GM23338 (cell line): ENCODE results near the gene KIRREL3. TPM values are rescaled to one million over a fixed set of nuclear protein-coding genes. Genes with fewer than 3 reads are reported as not detected.

Source experiments
- ATAC-seq: fragments of 200-7000 bp; cut with Tn5 transposase; 3 replicates; pipeline ENCODE4 v1.9.1; 2020
- DNase-seq: peaks from one replicate; pipeline ENCODE4 v3.0.0-alpha.2; 2015; ENCODE audit warnings: low spot score
- H2AFZ ChIP-seq: fragments of 200-600 bp; sonication (generic); 2 replicates; pipeline ENCODE4 v1.8.0; 2016; ENCODE audit warnings: antibody characterized with exemption, mild to moderate bottlenecking, moderate library complexity
- H3F3A ChIP-seq: fragments of 200-600 bp; sonication (generic); replicated peaks from 2 replicates; pipeline ENCODE4 v1.8.0; 2017; ENCODE audit warnings: antibody characterized with exemption, mixed run types, low read depth
- H3K27ac ChIP-seq: fragments of 200-600 bp; sonication (generic); 2 replicates; pipeline ENCODE4 v1.6.1; 2016; ENCODE audit warnings: low read depth
- H3K27me3 ChIP-seq: fragments of 200-600 bp; sonication (generic); 2 replicates; pipeline ENCODE4 v1.8.0; 2016; ENCODE audit warnings: mild to moderate bottlenecking, mixed run types, moderate library complexity; ENCODE audit not compliant: insufficient read depth
- H3K36me3 ChIP-seq: fragments of 200-600 bp; sonication (generic); 2 replicates; pipeline ENCODE4 v1.8.0; 2016; ENCODE audit warnings: mild to moderate bottlenecking; ENCODE audit not compliant: insufficient read depth
- H3K4me1 ChIP-seq: fragments of 200-600 bp; sonication (generic); 2 replicates; pipeline ENCODE4 v1.8.0; 2016; ENCODE audit warnings: mild to moderate bottlenecking, moderate library complexity; ENCODE audit not compliant: insufficient read depth
- H3K4me2 ChIP-seq: fragments of 200-600 bp; sonication (generic); 2 replicates; pipeline ENCODE4 v1.7.1; 2017; ENCODE audit warnings: mixed run types
- H3K4me3 ChIP-seq: fragments of 200-600 bp; sonication (generic); 2 replicates; pipeline ENCODE4 v1.6.1; 2016; ENCODE audit warnings: mixed run types
- H3K79me2 ChIP-seq: fragments of 200-600 bp; sonication (generic); replicated peaks from 2 replicates; pipeline ENCODE4 v1.8.0; 2017; ENCODE audit warnings: mild to moderate bottlenecking; ENCODE audit not compliant: insufficient read depth
- H3K9me2 ChIP-seq: fragments of 200-600 bp; sonication (generic); 2 replicates; pipeline ENCODE4 v1.8.0; 2017; ENCODE audit not compliant: insufficient read depth
- H4K20me1 ChIP-seq: fragments of 200-600 bp; sonication (generic); replicated peaks from 2 replicates; pipeline ENCODE4 v1.8.0; 2017; ENCODE audit warnings: mild to moderate bottlenecking; ENCODE audit not compliant: insufficient read depth
- H3K27ac Mint-ChIP-seq: 2 replicates; pipeline ENCODE4 v1.8.0; 2020; ENCODE audit warnings: inconsistent platforms, mild to moderate bottlenecking, moderate library complexity, mixed read lengths
- H3K27me3 Mint-ChIP-seq: 3 replicates; pipeline ENCODE4 v1.8.0; 2022; ENCODE audit warnings: low read depth, mild to moderate bottlenecking, moderate library complexity, mixed read lengths, inconsistent platforms; ENCODE audit not compliant: insufficient read depth, poor library complexity
- H3K36me3 Mint-ChIP-seq: 3 replicates; pipeline ENCODE4 v1.8.0; 2021; ENCODE audit warnings: low read depth, mild to moderate bottlenecking, inconsistent platforms, moderate library complexity, mixed read lengths
- H3K4me1 Mint-ChIP-seq: 3 replicates; pipeline ENCODE4 v1.8.0; 2020; ENCODE audit warnings: mild to moderate bottlenecking, inconsistent platforms, mixed read lengths
- H3K4me3 Mint-ChIP-seq: 3 replicates; pipeline ENCODE4 v1.8.0; 2021; ENCODE audit warnings: moderate library complexity, mild to moderate bottlenecking, inconsistent platforms, mixed read lengths
- H3K9me3 Mint-ChIP-seq: 3 replicates; pipeline ENCODE4 v1.8.0; 2020; ENCODE audit warnings: moderate library complexity, mild to moderate bottlenecking, inconsistent platforms, mixed read lengths
- CREB1 ChIP-seq: fragments of 250-450 bp; sonication (Bioruptor Pico); IDR thresholded peaks from 2 replicates; pipeline ENCODE4 v1.5.0; 2020; ENCODE audit warnings: low read depth, mild to moderate bottlenecking, moderate library complexity
- EZH2 ChIP-seq: fragments of 200-600 bp; sonication (generic); IDR thresholded peaks from one replicate; pipeline ENCODE4 v1.8.0; 2017; ENCODE audit warnings: antibody characterized with exemption, mild to moderate bottlenecking, low read depth; ENCODE audit not compliant: unreplicated experiment
- EZH2phosphoT487 ChIP-seq: fragments of 200-600 bp; sonication (generic); IDR thresholded peaks from one replicate; pipeline ENCODE4 v1.8.1; 2018; ENCODE audit warnings: antibody characterized with exemption; ENCODE audit not compliant: unreplicated experiment
- JUNB ChIP-seq: IDR thresholded peaks from one replicate; pipeline ENCODE4 v1.6.1; 2016; ENCODE audit warnings: antibody characterized with exemption; ENCODE audit not compliant: unreplicated experiment
- NANOG ChIP-seq: IDR thresholded peaks from 2 replicates; pipeline ENCODE4 v1.6.1; 2016; ENCODE audit warnings: antibody characterized with exemption, borderline replicate concordance
- POLR2AphosphoS5 ChIP-seq: IDR thresholded peaks from 2 replicates; pipeline ENCODE4 v1.6.1; 2016; ENCODE audit warnings: antibody characterized with exemption, low read depth
- REST ChIP-seq: IDR thresholded peaks from one replicate; pipeline ENCODE4 v1.6.1; 2018; ENCODE audit warnings: antibody characterized with exemption; ENCODE audit not compliant: unreplicated experiment
- STAT1 ChIP-seq: IDR thresholded peaks from one replicate; pipeline ENCODE4 v1.6.1; 2016; ENCODE audit warnings: antibody characterized with exemption; ENCODE audit not compliant: unreplicated experiment
- ZNF114 ChIP-seq: fragments of 250-450 bp; sonication (Bioruptor Pico); IDR thresholded peaks from 2 replicates; pipeline ENCODE4 v1.5.0; 2020; ENCODE audit warnings: mild to moderate bottlenecking, moderate library complexity
- ZNF331 ChIP-seq: fragments of 250-450 bp; sonication (Bioruptor Pico); IDR thresholded peaks from 2 replicates; pipeline ENCODE4 v1.5.0; 2020; ENCODE audit warnings: low read depth, mild to moderate bottlenecking, moderate library complexity
- ZNF462 ChIP-seq: fragments of 250-450 bp; sonication (Bioruptor Pico); IDR thresholded peaks from 2 replicates; pipeline ENCODE4 v1.5.0; 2020; ENCODE audit warnings: mild to moderate bottlenecking, moderate library complexity
- polyA plus RNA-seq: library from polyadenylated mRNA; unstranded; fragments of >200 nt; fragmentation: Nextera tagmentation; extraction: Ambion mirVana; gene quantifications from 2 replicates; pipeline ENCODE4 v1.2.1, GENCODE V29; 2016
- total RNA-seq: library from RNA; depleted of rRNA; stranded (reverse); fragments of >200 nt; shearing (Covaris generic); gene quantifications from 2 replicates; pipeline ENCODE4 v1.2.3, GENCODE V29; 2014
- TF ChIP-seq, protein P1 (sequence below), 2 experiments: fragments of 200-600 bp in 1 of 2; sonication (generic) in 1 of 2; conservative IDR thresholded peaks; 2 replicates each; pipeline versions ENCODE4 v1.5.1 to v1.6.1; 2016 to 2017; ENCODE audit warnings: antibody characterized with exemption in 2 of 2, low read depth in 2 of 2, mild to moderate bottlenecking in 2 of 2, moderate library complexity in 1 of 2
- TF ChIP-seq, protein P2 (sequence below): IDR thresholded peaks from 2 replicates; pipeline ENCODE4 v1.6.1; 2016; ENCODE audit warnings: antibody characterized with exemption

Gene KIRREL3
- total and polyA plus RNA-seq, 2 experiments from 2014 or later: 0.13 to 1.5 TPM

- H3K4me2 ChIP-seq: no peak overlapping the region
- H3K4me3 Mint-ChIP-seq: no peak overlapping the region
- H3K9me2 ChIP-seq: no peaks in the 10 kb centered on the region
Measured at GRCh38 chr11:126548581-126549550, 451.7 kb downstream of the KIRREL3 start.

More at GRCh38 chr11:126548581-126549550, 451.7 kb downstream of the KIRREL3 start:
- no peaks in the 10 kb centered on the region for H4K20me1 ChIP-seq
- no peaks in the 10 kb centered on the region for H3K27me3 ChIP-seq
- ATAC-seq (no peak), DNase-seq (no peak)
- no peaks in the 10 kb centered on the region for H3K36me3 ChIP-seq
- H3K36me3 Mint-ChIP-seq: no peaks in the 10 kb centered on the region
- no peak overlapping the region for H3K4me3 ChIP-seq
- no peaks in the 10 kb centered on the region for H3K9me3 Mint-ChIP-seq
- no peaks in the 10 kb centered on the region for H3K79me2 ChIP-seq
- peaks cover 29% of the 10 kb centered on the region for H3K4me1 Mint-ChIP-seq
- no peak overlapping the region for H3K27ac Mint-ChIP-seq
- peaks cover 2% of the 10 kb centered on the region for H3K27me3 Mint-ChIP-seq
- H2AFZ ChIP-seq: no peak overlapping the region
- peaks cover 13% of the 10 kb centered on the region for H3K4me1 ChIP-seq
- H3F3A ChIP-seq: no peaks in the 10 kb centered on the region
- TF ChIP-seq ZNF114 (CRISPR knock-in tag) (no peak), CREB1 (CRISPR knock-in tag) (no peak), STAT1 (no peak), POLR2AphosphoS5 (no peak), NANOG (no peak), ZNF462 (CRISPR knock-in tag) (no peak), EZH2phosphoT487 (no peak), REST (no peak), EZH2 (no peak), ZNF331 (no peak), JUNB (no peak)
- TF ChIP-seq, protein P1, sequence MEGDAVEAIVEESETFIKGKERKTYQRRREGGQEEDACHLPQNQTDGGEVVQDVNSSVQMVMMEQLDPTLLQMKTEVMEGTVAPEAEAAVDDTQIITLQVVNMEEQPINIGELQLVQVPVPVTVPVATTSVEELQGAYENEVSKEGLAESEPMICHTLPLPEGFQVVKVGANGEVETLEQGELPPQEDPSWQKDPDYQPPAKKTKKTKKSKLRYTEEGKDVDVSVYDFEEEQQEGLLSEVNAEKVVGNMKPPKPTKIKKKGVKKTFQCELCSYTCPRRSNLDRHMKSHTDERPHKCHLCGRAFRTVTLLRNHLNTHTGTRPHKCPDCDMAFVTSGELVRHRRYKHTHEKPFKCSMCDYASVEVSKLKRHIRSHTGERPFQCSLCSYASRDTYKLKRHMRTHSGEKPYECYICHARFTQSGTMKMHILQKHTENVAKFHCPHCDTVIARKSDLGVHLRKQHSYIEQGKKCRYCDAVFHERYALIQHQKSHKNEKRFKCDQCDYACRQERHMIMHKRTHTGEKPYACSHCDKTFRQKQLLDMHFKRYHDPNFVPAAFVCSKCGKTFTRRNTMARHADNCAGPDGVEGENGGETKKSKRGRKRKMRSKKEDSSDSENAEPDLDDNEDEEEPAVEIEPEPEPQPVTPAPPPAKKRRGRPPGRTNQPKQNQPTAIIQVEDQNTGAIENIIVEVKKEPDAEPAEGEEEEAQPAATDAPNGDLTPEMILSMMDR (conservative IDR thresholded peaks at IDR 0.05; ENCODE audit: low read depth in 2 of 2): no peak
- TF ChIP-seq, protein P2, sequence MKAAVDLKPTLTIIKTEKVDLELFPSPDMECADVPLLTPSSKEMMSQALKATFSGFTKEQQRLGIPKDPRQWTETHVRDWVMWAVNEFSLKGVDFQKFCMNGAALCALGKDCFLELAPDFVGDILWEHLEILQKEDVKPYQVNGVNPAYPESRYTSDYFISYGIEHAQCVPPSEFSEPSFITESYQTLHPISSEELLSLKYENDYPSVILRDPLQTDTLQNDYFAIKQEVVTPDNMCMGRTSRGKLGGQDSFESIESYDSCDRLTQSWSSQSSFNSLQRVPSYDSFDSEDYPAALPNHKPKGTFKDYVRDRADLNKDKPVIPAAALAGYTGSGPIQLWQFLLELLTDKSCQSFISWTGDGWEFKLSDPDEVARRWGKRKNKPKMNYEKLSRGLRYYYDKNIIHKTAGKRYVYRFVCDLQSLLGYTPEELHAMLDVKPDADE: no peak
- no peak overlapping the region for H3K27ac ChIP-seq
